HCT116 (cell line): ENCODE measurements around the gene TAF6L. TPM values are rescaled to one million over a fixed set of nuclear protein-coding genes. Genes with fewer than 3 reads are reported as not detected.

Experiments
- ATAC-seq: fragments of 200-7000 bp; cut with Tn5 transposase; 2 replicates; pipeline ENCODE4 v1.9.1; 2020; ENCODE audit warnings: mild to moderate bottlenecking, moderate library complexity
- BruUV-seq: library from RNA; stranded (reverse); fragments of 400-500 nt; replicated peaks from 2 replicates; lab custom pipeline; 2021; lab: Mats Ljungman, UMichigan
- CTCF ChIA-PET: fragments of 300-600 bp; sonication (Branson Sonifier 250); formaldehyde crosslinking; loops from one replicate; lab custom pipeline; 2021; ENCODE audit warnings: antibody characterized with exemption; lab: Charles Lee
- POLR2A ChIA-PET: fragments of 300-600, 350-600 bp; sonication (Branson Sonifier 250); formaldehyde crosslinking; loops from one replicate; lab custom pipeline; 2021; ENCODE audit warnings: antibody characterized with exemption; lab: Charles Lee
- RAD21 ChIA-PET, 2 experiments: fragments of 300-600 bp; sonication (Branson Sonifier 250); formaldehyde crosslinking; loops; one replicate each; lab custom pipeline; 2023; ENCODE audit warnings: low total read pairs in 2 of 2; ENCODE audit not compliant: uncharacterized antibody in 2 of 2, unreplicated experiment in 2 of 2, low non-redundant PET in 1 of 2; lab: Charles Lee
- DNase-seq: peaks from one replicate; pipeline ENCODE4 v3.0.0-alpha.2; 2010; ENCODE audit warnings: low read depth, low spot score
- H2AFZ ChIP-seq: fragments of 200-600 bp; shearing (Covaris generic), sonication (generic); 2 replicates; pipeline ENCODE4 v1.6.1; 2017; ENCODE audit warnings: low read depth, mixed run types, mixed read lengths, antibody characterized with exemption, low read length; ENCODE audit not compliant: poor library complexity, severe bottlenecking
- H3K27ac ChIP-seq: 2 replicates; pipeline ENCODE4 v1.5.1; 2012; ENCODE audit warnings: low read depth, low read length
- H3K27me3 ChIP-seq: fragments of 200-600 bp; sonication (generic); 2 replicates; pipeline ENCODE4 v1.6.1; 2016; ENCODE audit warnings: mixed run types, low read length, mixed read lengths; ENCODE audit not compliant: insufficient read depth
- H3K36me3 ChIP-seq, 2 experiments: fragments of 200-500 bp in 1 of 2; fragments of 200-600 bp in 1 of 2; sonication (Bioruptor generic) in 1 of 2; sonication (generic) in 1 of 2; 2 replicates each; pipeline versions ENCODE4 v1.5.1 to v1.6.1; 2014 to 2016; ENCODE audit warnings: low read length in 2 of 2, inconsistent platforms in 1 of 2, mixed read lengths in 1 of 2, mixed run types in 1 of 2; ENCODE audit not compliant: insufficient read depth in 2 of 2, control insufficient read depth in 1 of 2
- H3K4me1 ChIP-seq, 2 experiments: fragments of 200-600 bp in 1 of 2; sonication (generic) in 1 of 2; 2 replicates each; pipeline versions ENCODE4 v1.5.1 to v1.6.1; 2012 to 2017; ENCODE audit warnings: low read length in 2 of 2, inconsistent platforms in 1 of 2, mild to moderate bottlenecking in 1 of 2, mixed read lengths in 1 of 2, mixed run types in 1 of 2, moderate library complexity in 1 of 2; ENCODE audit not compliant: insufficient read depth in 2 of 2, control insufficient read depth in 1 of 2
- H3K4me2 ChIP-seq: fragments of 200-600 bp; sonication (generic); 2 replicates; pipeline ENCODE4 v1.6.1; 2017; ENCODE audit warnings: mixed run types, low read length, mixed read lengths
- H3K4me3 ChIP-seq, 2 experiments: fragments of 200-600 bp in 1 of 2; sonication (generic) in 1 of 2; replicated peaks in 1 of 2; 2 replicates each; pipeline ENCODE4 v1.5.1; 2011 to 2016; ENCODE audit warnings: low read length in 2 of 2, control low read depth in 1 of 2, low read depth in 1 of 2, mild to moderate bottlenecking in 1 of 2, mixed read lengths in 1 of 2, mixed run types in 1 of 2
- H3K79me2 ChIP-seq: fragments of 200-600 bp; sonication (generic); 2 replicates; pipeline ENCODE4 v1.6.1; 2017; ENCODE audit warnings: mild to moderate bottlenecking, mixed run types, low read length, moderate library complexity, mixed read lengths; ENCODE audit not compliant: insufficient read depth
- H3K9ac ChIP-seq: fragments of 200-600 bp; sonication (generic); 2 replicates; pipeline ENCODE4 v1.6.1; 2016; ENCODE audit warnings: low read length, mixed read lengths
- H3K9me2 ChIP-seq: fragments of 200-600 bp; sonication (generic), shearing (Covaris generic); 2 replicates; pipeline ENCODE4 v1.6.1; 2017; ENCODE audit warnings: mixed run types, mild to moderate bottlenecking, moderate library complexity; ENCODE audit not compliant: insufficient read depth
- H3K9me3 ChIP-seq, 2 experiments: fragments of 200-500 bp in 1 of 2; fragments of 200-600 bp in 1 of 2; sonication (Bioruptor generic) in 1 of 2; sonication (generic) in 1 of 2; 2 replicates each; pipeline ENCODE4 v1.6.1; 2014 to 2017; ENCODE audit warnings: low read length in 2 of 2, mixed read lengths in 2 of 2, inconsistent platforms in 1 of 2, low read depth in 1 of 2, mild to moderate bottlenecking in 1 of 2, mixed run types in 1 of 2, moderate library complexity in 1 of 2; ENCODE audit not compliant: control insufficient read depth in 1 of 2, insufficient read depth in 1 of 2
- H4K20me1 ChIP-seq: fragments of 200-600 bp; sonication (generic), shearing (Covaris generic); 2 replicates; pipeline ENCODE4 v1.6.1; 2017; ENCODE audit warnings: mixed run types, mild to moderate bottlenecking, moderate library complexity; ENCODE audit not compliant: insufficient read depth
- EZH2 ChIP-seq: fragments of 200-600 bp; sonication (generic); IDR thresholded peaks from 2 replicates; pipeline ENCODE4 v1.6.1; 2017; ENCODE audit warnings: antibody characterized with exemption, mixed run types
- FOSL1 ChIP-seq: IDR thresholded peaks from 2 replicates; pipeline ENCODE4 v1.6.1; 2012; ENCODE audit warnings: low read depth
- MAX ChIP-seq: IDR thresholded peaks from 2 replicates; pipeline ENCODE4 v1.6.1; 2012
- POLR2AphosphoS5 ChIP-seq: IDR thresholded peaks from 2 replicates; pipeline ENCODE4 v1.6.1; 2011; ENCODE audit warnings: mild to moderate bottlenecking, low read depth, low read length, moderate library complexity
- RAD21 ChIP-seq: IDR thresholded peaks from 2 replicates; pipeline ENCODE4 v1.6.1; 2012; ENCODE audit warnings: low read depth, mild to moderate bottlenecking
- SP1 ChIP-seq: IDR thresholded peaks from 2 replicates; pipeline ENCODE4 v1.6.1; 2012; ENCODE audit warnings: low read depth
- ZBTB33 ChIP-seq: IDR thresholded peaks from 2 replicates; pipeline ENCODE4 v1.6.1; 2011; ENCODE audit warnings: mild to moderate bottlenecking, low read length, moderate library complexity; ENCODE audit not compliant: insufficient replicate concordance; ENCODE audit errors: extremely low read depth
- intact Hi-C: fragments of 100-400 bp; cut with micrococcal nuclease; formaldehyde crosslinking; loops from 2 replicates; pipeline ENCODE4 v1.10.0; 2022
- total RNA-seq: library from RNA; stranded (reverse); gene quantifications from one replicate; pipeline ENCODE4 v1.2.1, GENCODE V29; 2021; ENCODE audit not compliant: unreplicated experiment

The TAF6L gene
- total RNA-seq, 1 experiment from 2014 or later: 24.2 TPM

- DNase-seq (no peak), ATAC-seq (peak; percentile 6; the same call in 1 of the 2 replicates)
- Histone ChIP-seq H3K27ac (peak overlapping the region; percentile 85; the same call in 1 of the 2 replicates), H3K4me3 (peak overlapping the region; percentile 68 to 79), H3K79me2 (peaks cover 37% of the 10 kb centered on the region), H3K4me1 (peaks cover 0 to 21% of the 10 kb centered on the region in 2 experiments; a peak in 3 of 4 replicates), H3K9ac (peak overlapping the region; percentile 89), H3K9me2 (no peaks in the 10 kb centered on the region), H3K4me2 (peak overlapping the region; percentile 86), H2AFZ (peak overlapping the region; percentile 64), H3K9me3 (no peaks in the 10 kb centered on the region), H4K20me1 (no peaks in the 10 kb centered on the region), H3K36me3 (peaks cover 18 to 20% of the 10 kb centered on the region in 2 experiments), H3K27me3 (no peaks in the 10 kb centered on the region)
- ChIA-PET CTCF (interaction anchor here (0.6 kb wide), 1 partner anchor 56 kb away, joined by 3 read pairs; no protein-coding TSS in a partner anchor), POLR2A (interaction anchor here (0.6 to 2.2 kb wide), 11 partner anchors 9 to 214 kb away, joined by 3 to 26 read pairs (median 5); partner anchors contain the start of genes STX5, TEX54, TMEM179B and WDR74), RAD21 (no interaction called here)
- intact Hi-C loops: no loop called here
- TF ChIP-seq ZBTB33 (no peak), FOSL1 (no peak), POLR2AphosphoS5 (no peak), EZH2 (no peak), SP1 (no peak), RAD21 (no peak), MAX (no peak)
- TSS peak; percentile 83 for BruUV-seq
Measured at GRCh38 chr11:62805961-62806441, 34.8 kb downstream of the TAF6L start.
